GM12878 (cell line): ENCODE results near the gene TLE2. TPM values are rescaled to one million over a fixed set of nuclear protein-coding genes. Genes with fewer than 3 reads are reported as not detected.
"Not testable (repeated sequence)": the region's sequence is repeated elsewhere in the genome, so short reads cannot be mapped to it uniquely, and the experiment has no call there.

Experiments used
- ATAC-seq: fragments of 200-7000 bp; cut with Tn5 transposase; 3 replicates; pipeline ENCODE4 v1.9.1; 2020; ENCODE audit warnings: mild to moderate bottlenecking, moderate library complexity
- BruUV-seq: library from RNA; stranded (reverse); fragments of 400-500 nt; replicated peaks from 2 replicates; lab custom pipeline; 2021; lab: Mats Ljungman, UMichigan
- CTCF ChIA-PET: fragments of 300-600 bp; sonication (Branson Sonifier 250); formaldehyde crosslinking; extraction: SDS; loops from one replicate; lab custom pipeline; 2021; ENCODE audit warnings: inconsistent platforms; lab: Yijun Ruan, JAX
- POLR2A ChIA-PET: fragments of 350-600 bp; formaldehyde crosslinking; extraction: SDS; loops from one replicate; lab custom pipeline; 2021; ENCODE audit warnings: inconsistent platforms; lab: Charles Lee
- RAD21 ChIA-PET: fragments of 300-600 bp; sonication (Branson Sonifier 250); formaldehyde crosslinking; loops from one replicate; lab custom pipeline; 2023; ENCODE audit warnings: antibody characterized with exemption; ENCODE audit not compliant: unreplicated experiment; lab: Charles Lee
- SMC1A ChIA-PET: fragments of 300-600 bp; sonication (Branson Sonifier 250); formaldehyde crosslinking; loops from one replicate; lab custom pipeline; 2023; ENCODE audit not compliant: unreplicated experiment, uncharacterized antibody; lab: Charles Lee
- DNase-seq: peaks from one replicate; pipeline ENCODE4 v3.0.0-alpha.2; 2011; ENCODE audit warnings: low read depth, low spot score
- FAIRE-seq: peaks from 3 replicates; lab custom pipeline; 2011; peaks lifted over from hg19 to GRCh38; lab: Jason Lieb, UNC
- H2AFZ ChIP-seq: 2 replicates; pipeline ENCODE4 v1.6.0; 2011; ENCODE audit warnings: low read depth, low read length, control low read depth; ENCODE audit not compliant: control insufficient read depth
- H3K27ac ChIP-seq: 2 replicates; pipeline ENCODE4 v1.5.1; 2011; ENCODE audit warnings: control low read depth; ENCODE audit not compliant: control insufficient read depth, insufficient read depth
- H3K27me3 ChIP-seq, 2 experiments: replicated peaks in 1 of 2; 2 replicates each; pipeline versions ENCODE4 v1.6.0 to v1.6.1; 2011; ENCODE audit warnings: low read length in 1 of 2; ENCODE audit not compliant: control insufficient read depth in 2 of 2, insufficient read depth in 2 of 2
- H3K36me3 ChIP-seq, 2 experiments: 2 replicates each; pipeline ENCODE4 v1.5.1; 2011; ENCODE audit warnings: low read length in 1 of 2; ENCODE audit not compliant: control insufficient read depth in 2 of 2, insufficient read depth in 2 of 2
- H3K4me1 ChIP-seq: 2 replicates; pipeline ENCODE4 v1.6.1; 2011; ENCODE audit warnings: mild to moderate bottlenecking, low read length, moderate library complexity, mixed read lengths; ENCODE audit not compliant: control insufficient read depth, insufficient read depth
- H3K4me2 ChIP-seq: 2 replicates; pipeline ENCODE4 v1.6.0; 2011; ENCODE audit warnings: control low read depth; ENCODE audit not compliant: control insufficient read depth, insufficient read depth
- H3K4me3 ChIP-seq: fragments of 200-600 bp; sonication (generic); 2 replicates; pipeline ENCODE4 v1.5.1; 2016
- H3K79me2 ChIP-seq: 2 replicates; pipeline ENCODE4 v1.6.0; 2011; ENCODE audit warnings: low read length; ENCODE audit not compliant: control insufficient read depth, insufficient read depth
- H3K9ac ChIP-seq: 2 replicates; pipeline ENCODE4 v1.8.0; 2011; ENCODE audit warnings: low read length, control low read depth, mixed read lengths; ENCODE audit not compliant: control insufficient read depth, insufficient read depth
- H3K9me3 ChIP-seq: replicated peaks from 3 replicates; pipeline ENCODE4 v1.5.1; 2011; ENCODE audit warnings: mild to moderate bottlenecking, low read length; ENCODE audit not compliant: control insufficient read depth, insufficient read depth
- H4K20me1 ChIP-seq: 2 replicates; pipeline ENCODE4 v1.6.0; 2011; ENCODE audit not compliant: control insufficient read depth, insufficient read depth
- BACH1 ChIP-seq: fragments of 450-650 bp; IDR thresholded peaks from 2 replicates; pipeline ENCODE4 v1.6.1; 2017; ENCODE audit warnings: mild to moderate bottlenecking, borderline replicate concordance
- JUND ChIP-seq: IDR thresholded peaks from 2 replicates; pipeline ENCODE4 v1.6.1; 2012; ENCODE audit warnings: low read depth, mild to moderate bottlenecking, low read length, improper control_type of control experiment, moderate library complexity
- NFIC ChIP-seq: IDR thresholded peaks from 2 replicates; pipeline ENCODE4 v1.6.1; 2012; ENCODE audit warnings: low read depth, mild to moderate bottlenecking, inconsistent platforms, low read length, moderate library complexity
- POLR2A ChIP-seq: IDR thresholded peaks from 2 replicates; pipeline ENCODE4 v1.6.1; 2011; ENCODE audit warnings: low read depth, mild to moderate bottlenecking, low read length
- RB1 ChIP-seq: fragments of 450-650 bp; formaldehyde crosslinking; IDR thresholded peaks from 2 replicates; pipeline ENCODE4 v1.6.1; 2017; ENCODE audit warnings: mild to moderate bottlenecking, borderline replicate concordance
- SMAD1 ChIP-seq: fragments of 450-650 bp; IDR thresholded peaks from 2 replicates; pipeline ENCODE4 v1.6.1; 2018; ENCODE audit warnings: mild to moderate bottlenecking, low read depth; ENCODE audit not compliant: partially characterized antibody
- SMAD5 ChIP-seq: IDR thresholded peaks from 2 replicates; pipeline ENCODE4 v1.6.1; 2016; ENCODE audit warnings: antibody characterized with exemption, low read depth
- ZBED1 ChIP-seq: IDR thresholded peaks from 2 replicates; pipeline ENCODE4 v1.6.1; 2016; ENCODE audit warnings: borderline replicate concordance
- WGBS: methylation state at CpG from one replicate; pipeline ENCODE4 v1.1.6; 2016; ENCODE audit warnings: low lambda C conversion rate; ENCODE audit not compliant: insufficient replicate concordance, insufficient coverage; ENCODE audit errors: missing lambda C conversion rate; 5-methylcytosine and 5-hydroxymethylcytosine counted together
- in situ Hi-C: fragments of 300-500 bp; cut with MboI; formaldehyde crosslinking; loops from 9 replicates; pipeline ENCODE4 v1.14.3; 2018; ENCODE audit warnings: mixed read lengths
- intact Hi-C: fragments of 100-400 bp; cut with micrococcal nuclease; formaldehyde crosslinking; loops from one replicate; pipeline ENCODE4 v1.14.2; 2022; ENCODE audit not compliant: unreplicated experiment
- polyA plus RNA-seq, 11 experiments: library from polyadenylated mRNA; depleted of rRNA in 4 of 11; unstranded in 6 of 11; stranded (reverse) in 5 of 11; fragments of >200 nt; fragmentation: Nextera tagmentation in 4 of 11; fragmentation: Illumina TruSeq in 1 of 11; extraction: Ambion mirVana in 4 of 11; extraction: Trizol in 1 of 11; gene quantifications; 1 replicate in 1 of 11; 2 replicates in 10 of 11; pipeline versions ENCODE4 v1.2.1 to v1.2.3, GENCODE V29; 2011 to 2016; ENCODE audit warnings: inconsistent platforms in 2 of 11, missing spikeins in 2 of 11, low read depth in 1 of 11
- total RNA-seq, 4 experiments: library from RNA; depleted of rRNA in 3 of 4; stranded (reverse); fragments of >200 nt in 3 of 4; fragmentation: Illumina TruSeq in 1 of 4; extraction: Trizol in 1 of 4; gene quantifications; 2 replicates each; pipeline versions ENCODE4 v1.2.1 to v1.2.3, GENCODE V29; 2013 to 2021
- TF ChIP-seq, protein P1 (sequence below): fragments of 450-650 bp; IDR thresholded peaks from 2 replicates; pipeline ENCODE4 v1.6.1; 2017; ENCODE audit warnings: low read depth, mild to moderate bottlenecking, moderate library complexity
- TF ChIP-seq, protein P2 (sequence below): fragments of 150-350 bp; IDR thresholded peaks from 2 replicates; pipeline ENCODE4 v1.6.1; 2016; ENCODE audit warnings: low read depth, low read length
- TF ChIP-seq, protein P3 (sequence below): IDR thresholded peaks from 2 replicates; pipeline ENCODE4 v1.6.1; 2012; ENCODE audit warnings: low read depth, low read length, improper control_type of control experiment

The TLE2 gene
- total and polyA plus RNA-seq, 10 of the 15 experiments (the other 5 are each of a cell fraction or from before 2014, with no cell fraction given), result 0.05 to 0.21 (median 0.11) TPM; not detected in 5

DNA sequence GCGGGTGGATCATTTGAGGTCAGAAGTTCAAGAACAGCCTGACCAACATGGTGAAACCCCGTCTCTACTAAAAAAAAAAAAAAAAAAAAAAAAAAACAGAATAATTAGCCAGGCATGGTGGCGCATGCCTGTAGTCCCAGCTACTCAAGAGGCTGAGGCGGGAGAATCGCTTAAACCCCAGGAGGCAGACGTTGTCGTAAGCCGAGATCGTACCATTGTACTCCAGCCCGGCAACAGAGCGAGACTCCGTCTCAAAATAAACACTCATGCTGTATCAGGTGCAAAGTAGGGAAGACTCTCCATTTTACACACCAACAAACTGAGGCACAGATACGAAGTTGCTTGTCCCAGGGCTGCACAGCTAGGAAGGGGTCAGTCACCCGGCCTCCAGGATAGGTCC lies 36.1 kb downstream of the TLE2 start (continued):
- TF ChIP-seq RB1 (no peak), JUND (no peak), ZBED1 (no peak)
- TF ChIP-seq, all 136 proteins: peak for 0

DNA sequence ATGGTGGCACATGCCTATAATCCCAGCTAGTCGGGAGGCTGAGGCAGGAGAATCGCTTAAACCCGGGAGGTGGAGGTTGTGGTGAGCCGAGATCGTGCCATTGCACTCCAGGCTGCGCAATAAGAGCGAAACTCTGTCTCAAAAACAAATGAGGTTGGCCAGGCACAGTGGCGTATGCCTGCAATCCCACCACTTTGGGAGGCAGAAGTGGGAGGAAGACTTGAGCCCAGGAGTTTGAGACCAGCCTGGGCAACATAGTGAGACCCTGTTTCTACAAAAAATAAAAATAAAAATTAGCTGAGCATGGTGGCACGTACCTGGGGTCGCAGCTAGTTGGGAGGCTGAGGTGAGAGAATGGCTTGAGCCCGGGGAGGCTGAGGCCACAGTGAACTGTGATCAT lies 36.7 kb downstream of the TLE2 start:
- in situ Hi-C loops, SMC1A ChIA-PET, H3K9ac ChIP-seq, H3K4me1 ChIP-seq, BruUV-seq, H3K9me3 ChIP-seq, H3K27ac ChIP-seq, H2AFZ ChIP-seq, H3K4me2 ChIP-seq, DNase-seq, H3K36me3 ChIP-seq, H3K79me2 ChIP-seq, CTCF ChIA-PET, ATAC-seq, intact Hi-C loops, FAIRE-seq, H3K4me3 ChIP-seq, H3K27me3 ChIP-seq, POLR2A ChIA-PET, RAD21 ChIA-PET, H4K20me1 ChIP-seq: not testable (repeated sequence)
- WGBS, result 46% methylated on average over 11 of the region's 11 CpGs

DNA sequence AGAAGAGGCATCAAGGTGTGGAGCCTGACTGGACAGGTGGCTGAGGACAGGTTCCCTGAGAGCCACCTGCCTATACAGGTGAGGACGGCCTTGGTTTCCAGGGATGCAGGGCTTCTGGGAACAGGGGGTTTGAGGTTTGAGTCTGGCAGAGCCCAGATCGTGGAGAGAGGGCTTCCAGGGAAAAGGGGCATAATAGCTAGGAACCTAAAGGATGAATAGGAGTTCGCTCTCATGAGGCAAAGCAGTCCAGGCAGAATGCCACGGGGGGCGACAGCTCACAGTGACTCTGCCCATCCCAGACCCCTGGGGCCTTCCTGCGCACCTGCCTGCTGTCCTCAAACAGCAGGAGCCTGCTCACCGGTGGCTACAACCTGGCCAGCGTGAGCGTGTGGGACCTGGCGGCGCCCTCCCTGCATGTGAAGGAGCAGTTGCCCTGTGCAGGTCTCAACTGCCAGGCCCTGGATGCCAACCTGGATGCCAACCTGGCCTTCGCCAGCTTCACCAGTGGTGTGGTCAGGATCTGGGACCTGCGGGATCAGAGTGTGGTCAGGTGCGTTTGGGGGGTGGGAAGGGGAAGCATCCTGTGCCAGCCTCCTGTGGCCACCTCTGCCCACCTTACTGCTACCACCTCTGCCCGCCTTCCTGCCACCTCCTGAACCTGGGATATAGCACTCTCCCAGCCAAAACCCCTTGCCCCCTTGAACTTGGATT lies 39.7 kb downstream of the TLE2 start:
- Histone ChIP-seq H3K9ac (no peak overlapping the region), H3K27me3 (no peaks in the 10 kb centered on the region), H2AFZ (no peak overlapping the region), H3K4me3 (no peak overlapping the region), H4K20me1 (no peaks in the 10 kb centered on the region), H3K27ac (no peak overlapping the region), H3K4me1 (no peaks in the 10 kb centered on the region), H3K4me2 (no peak overlapping the region), H3K9me3 (no peaks in the 10 kb centered on the region), H3K36me3 (no peaks in the 10 kb centered on the region), H3K79me2 (no peaks in the 10 kb centered on the region)
- in situ Hi-C loops, result no loop called here
- ATAC-seq (no peak), FAIRE-seq (no peak), DNase-seq (no peak)
- CTCF ChIA-PET, result no interaction called here
- POLR2A ChIA-PET, result interaction anchor here (0.5 kb wide), 1 partner anchor 462 kb away, joined by 3 read pairs; no protein-coding TSS in a partner anchor
- intact Hi-C loops, result no loop called here
- 66% methylated on average over 15 of the region's 15 CpGs for WGBS
- RAD21 ChIA-PET, result no interaction called here
- BruUV-seq, result no TSS peak
- SMC1A ChIA-PET, result no interaction called here
- TF ChIP-seq BACH1 (no peak), SMAD1 (no peak), SMAD5 (no peak), NFIC (no peak), POLR2A (no peak)
- TF ChIP-seq, protein P1, sequence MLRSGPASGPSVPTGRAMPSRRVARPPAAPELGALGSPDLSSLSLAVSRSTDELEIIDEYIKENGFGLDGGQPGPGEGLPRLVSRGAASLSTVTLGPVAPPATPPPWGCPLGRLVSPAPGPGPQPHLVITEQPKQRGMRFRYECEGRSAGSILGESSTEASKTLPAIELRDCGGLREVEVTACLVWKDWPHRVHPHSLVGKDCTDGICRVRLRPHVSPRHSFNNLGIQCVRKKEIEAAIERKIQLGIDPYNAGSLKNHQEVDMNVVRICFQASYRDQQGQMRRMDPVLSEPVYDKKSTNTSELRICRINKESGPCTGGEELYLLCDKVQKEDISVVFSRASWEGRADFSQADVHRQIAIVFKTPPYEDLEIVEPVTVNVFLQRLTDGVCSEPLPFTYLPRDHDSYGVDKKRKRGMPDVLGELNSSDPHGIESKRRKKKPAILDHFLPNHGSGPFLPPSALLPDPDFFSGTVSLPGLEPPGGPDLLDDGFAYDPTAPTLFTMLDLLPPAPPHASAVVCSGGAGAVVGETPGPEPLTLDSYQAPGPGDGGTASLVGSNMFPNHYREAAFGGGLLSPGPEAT, result no peak
- TF ChIP-seq, protein P2, sequence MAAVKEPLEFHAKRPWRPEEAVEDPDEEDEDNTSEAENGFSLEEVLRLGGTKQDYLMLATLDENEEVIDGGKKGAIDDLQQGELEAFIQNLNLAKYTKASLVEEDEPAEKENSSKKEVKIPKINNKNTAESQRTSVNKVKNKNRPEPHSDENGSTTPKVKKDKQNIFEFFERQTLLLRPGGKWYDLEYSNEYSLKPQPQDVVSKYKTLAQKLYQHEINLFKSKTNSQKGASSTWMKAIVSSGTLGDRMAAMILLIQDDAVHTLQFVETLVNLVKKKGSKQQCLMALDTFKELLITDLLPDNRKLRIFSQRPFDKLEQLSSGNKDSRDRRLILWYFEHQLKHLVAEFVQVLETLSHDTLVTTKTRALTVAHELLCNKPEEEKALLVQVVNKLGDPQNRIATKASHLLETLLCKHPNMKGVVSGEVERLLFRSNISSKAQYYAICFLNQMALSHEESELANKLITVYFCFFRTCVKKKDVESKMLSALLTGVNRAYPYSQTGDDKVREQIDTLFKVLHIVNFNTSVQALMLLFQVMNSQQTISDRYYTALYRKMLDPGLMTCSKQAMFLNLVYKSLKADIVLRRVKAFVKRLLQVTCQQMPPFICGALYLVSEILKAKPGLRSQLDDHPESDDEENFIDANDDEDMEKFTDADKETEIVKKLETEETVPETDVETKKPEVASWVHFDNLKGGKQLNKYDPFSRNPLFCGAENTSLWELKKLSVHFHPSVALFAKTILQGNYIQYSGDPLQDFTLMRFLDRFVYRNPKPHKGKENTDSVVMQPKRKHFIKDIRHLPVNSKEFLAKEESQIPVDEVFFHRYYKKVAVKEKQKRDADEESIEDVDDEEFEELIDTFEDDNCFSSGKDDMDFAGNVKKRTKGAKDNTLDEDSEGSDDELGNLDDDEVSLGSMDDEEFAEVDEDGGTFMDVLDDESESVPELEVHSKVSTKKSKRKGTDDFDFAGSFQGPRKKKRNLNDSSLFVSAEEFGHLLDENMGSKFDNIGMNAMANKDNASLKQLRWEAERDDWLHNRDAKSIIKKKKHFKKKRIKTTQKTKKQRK, result no peak
- TF ChIP-seq, protein P3, sequence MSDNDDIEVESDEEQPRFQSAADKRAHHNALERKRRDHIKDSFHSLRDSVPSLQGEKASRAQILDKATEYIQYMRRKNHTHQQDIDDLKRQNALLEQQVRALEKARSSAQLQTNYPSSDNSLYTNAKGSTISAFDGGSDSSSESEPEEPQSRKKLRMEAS, result no peak
